GM21717 (cell line): ENCODE measurements around the gene CDHR4.

ENCODE experiments used
- ATAC-seq: cut with Tn5 transposase; IDR thresholded peaks from one replicate; pipeline ENCODE4 v1.9.1; 2021; ENCODE audit warnings: mild to moderate bottlenecking, moderate library complexity; ENCODE audit not compliant: unreplicated experiment

CDHR4 gene

GRCh38 chr3:49745986-49746385 is 53.7 kb downstream of the CDHR4 start:
- no peak for ATAC-seq
